22Rv1 (cell line): ENCODE data around the gene ERFE.

Experiments used
- H3K27ac ChIP-seq: fragments of 450-650 bp; 2 replicates; pipeline ENCODE4 v1.5.1; 2017
- CTCF ChIP-seq: fragments of 450-650 bp; IDR thresholded peaks from 2 replicates; pipeline ENCODE4 v1.5.1; 2017; ENCODE audit warnings: mild to moderate bottlenecking
- ZFX ChIP-seq: fragments of 450-650 bp; IDR thresholded peaks from 2 replicates; pipeline ENCODE4 v1.6.1; 2017; ENCODE audit warnings: antibody characterized with exemption, borderline replicate concordance

Gene ERFE

GRCh38 chr2:238164906-238165287, 6.1 kb downstream of the ERFE start:
- no peak for TF ChIP-seq CTCF
- no peak for TF ChIP-seq ZFX
- H3K27ac ChIP-seq: no peak overlapping the region

DNA sequence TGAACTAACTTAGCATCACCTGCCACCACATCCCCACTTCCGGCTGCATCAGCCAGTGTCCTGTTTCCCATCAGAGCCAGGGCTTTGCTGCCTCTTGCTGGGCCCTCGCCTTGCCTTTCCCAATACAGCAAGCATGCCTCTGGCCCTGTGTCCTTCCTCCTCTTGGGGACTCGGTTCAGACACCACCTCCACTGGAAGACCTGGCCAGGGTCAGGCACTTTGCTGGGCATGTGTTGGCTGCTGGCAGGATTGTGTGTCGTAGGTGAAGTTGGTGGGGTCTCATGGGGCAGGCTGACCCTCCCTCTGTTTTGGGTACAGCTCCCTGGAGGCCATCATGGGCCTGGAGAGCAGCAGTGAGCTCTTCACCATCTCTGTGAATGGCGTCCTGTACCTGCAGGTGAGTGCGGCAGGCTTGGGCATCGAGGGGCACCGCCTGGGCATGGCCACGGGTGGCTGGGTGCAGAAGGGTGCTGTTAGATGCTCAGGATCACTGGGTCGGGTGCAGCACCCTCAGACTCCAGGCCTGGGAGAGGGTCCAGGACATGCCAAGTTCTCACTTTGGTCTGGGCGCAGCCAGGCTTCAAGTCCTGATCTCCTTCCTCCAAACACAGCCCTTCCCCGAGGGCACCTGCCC, 6.6 kb downstream of the ERFE start:
- TF ChIP-seq ZFX (no peak), CTCF (no peak)
- no peak overlapping the region for H3K27ac ChIP-seq

DNA sequence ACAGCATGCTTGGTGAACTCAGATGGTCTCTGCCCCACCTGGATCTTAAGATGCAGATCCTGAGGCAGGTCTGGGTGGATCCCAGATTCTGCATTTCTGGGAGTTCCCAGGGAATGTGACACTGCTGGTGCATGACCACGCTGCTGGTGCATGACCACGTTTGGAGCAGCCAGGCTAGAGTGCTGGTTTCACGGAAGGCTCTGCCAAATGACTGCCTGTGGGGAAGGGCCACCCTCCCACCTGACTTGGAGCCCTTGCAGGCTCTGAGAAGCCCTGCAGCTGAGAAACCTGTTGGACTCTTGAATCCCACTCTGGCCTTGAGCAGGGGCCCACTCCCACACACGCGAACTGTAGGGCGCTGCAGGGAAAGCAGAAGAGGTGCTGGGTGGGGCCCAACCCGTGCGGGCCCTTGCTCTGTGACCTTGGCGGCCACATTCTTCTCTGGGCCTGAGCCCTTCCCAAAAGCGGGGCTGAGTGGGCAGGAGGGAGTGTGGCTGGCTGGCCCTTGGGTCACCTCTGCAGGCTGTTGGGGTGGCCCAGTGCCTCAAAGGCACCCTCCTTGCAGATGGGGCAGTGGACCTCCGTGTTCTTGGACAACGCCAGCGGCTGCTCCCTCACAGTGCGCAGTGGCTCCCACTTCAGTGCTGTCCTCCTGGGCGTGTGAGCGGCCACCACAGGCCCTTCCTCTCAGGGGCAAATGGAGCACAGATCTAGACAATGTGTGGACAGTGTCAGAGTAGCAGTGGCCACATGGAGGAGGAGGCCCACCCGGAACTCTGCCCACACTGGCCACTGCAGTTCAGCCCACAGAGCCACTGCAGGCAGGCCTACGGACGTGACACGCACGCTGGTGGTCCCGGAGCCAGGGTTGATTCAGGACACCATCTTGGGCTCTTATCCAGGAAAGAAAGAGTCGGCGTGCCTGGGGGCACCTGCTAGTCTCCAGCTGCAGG, 7.9 kb downstream of the ERFE start:
- H3K27ac ChIP-seq: no peak overlapping the region
- no peak for TF ChIP-seq CTCF
- no peak for TF ChIP-seq ZFX

DNA sequence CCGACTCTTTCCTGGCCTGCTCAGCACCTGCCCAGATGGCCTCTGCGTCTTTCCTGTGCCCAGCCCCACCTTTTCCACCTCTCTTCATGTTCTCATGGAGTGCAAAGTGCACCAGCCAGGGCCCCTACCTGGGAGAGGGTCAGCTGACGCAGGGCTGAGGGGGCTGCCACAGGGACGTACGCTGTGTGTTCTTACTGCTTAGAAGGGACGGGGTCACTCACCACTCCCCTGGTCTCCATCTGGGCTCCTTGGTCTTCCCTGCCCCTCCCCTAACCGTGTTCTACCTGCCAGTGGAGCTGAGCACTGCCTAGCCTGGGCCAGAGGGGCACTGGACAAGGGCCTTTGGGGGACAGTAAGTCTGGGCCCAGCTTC, 8.6 kb downstream of the ERFE start:
- TF ChIP-seq CTCF (no peak), ZFX (no peak)
- H3K27ac ChIP-seq: no peak overlapping the region

DNA sequence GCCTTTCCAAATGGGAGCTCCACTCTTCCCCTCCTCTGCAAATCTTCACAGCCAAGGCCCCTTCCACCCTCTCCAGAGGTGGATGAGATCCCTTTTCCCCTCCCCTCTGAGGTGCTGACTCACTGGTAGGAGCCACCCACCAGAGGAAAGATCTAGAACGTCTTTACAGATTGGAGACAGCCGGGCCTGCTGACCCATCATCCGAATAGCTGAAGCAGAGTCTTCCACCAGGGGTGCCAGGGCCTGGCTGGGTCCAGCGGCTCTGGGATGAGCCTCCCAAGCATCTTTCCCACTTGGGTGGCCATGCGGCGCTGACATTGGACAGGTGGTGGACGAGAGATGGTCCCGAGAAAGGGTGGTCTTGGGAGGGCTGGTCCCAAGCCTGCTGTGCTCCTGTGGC, 9.0 kb downstream of the ERFE start:
- no peak overlapping the region for H3K27ac ChIP-seq
- no peak for TF ChIP-seq CTCF
- TF ChIP-seq ZFX: no peak

GRCh38 chr2:238168196-238169047, 9.7 kb downstream of the ERFE start:
- TF ChIP-seq ZFX: no peak
- TF ChIP-seq CTCF: no peak
- H3K27ac ChIP-seq: 0 out of 2 replicates have a peak overlapping the region, but pooled peaks have one; percentile 10
